ENCODE results near the gene WWTR1. TPM values are rescaled to one million over a fixed set of nuclear protein-coding genes. Genes with fewer than 3 reads are reported as not detected.

The WWTR1 gene
- total and polyA plus RNA-seq, 4 donors = 93.5 to 225 (median 131) TPM

DNA sequence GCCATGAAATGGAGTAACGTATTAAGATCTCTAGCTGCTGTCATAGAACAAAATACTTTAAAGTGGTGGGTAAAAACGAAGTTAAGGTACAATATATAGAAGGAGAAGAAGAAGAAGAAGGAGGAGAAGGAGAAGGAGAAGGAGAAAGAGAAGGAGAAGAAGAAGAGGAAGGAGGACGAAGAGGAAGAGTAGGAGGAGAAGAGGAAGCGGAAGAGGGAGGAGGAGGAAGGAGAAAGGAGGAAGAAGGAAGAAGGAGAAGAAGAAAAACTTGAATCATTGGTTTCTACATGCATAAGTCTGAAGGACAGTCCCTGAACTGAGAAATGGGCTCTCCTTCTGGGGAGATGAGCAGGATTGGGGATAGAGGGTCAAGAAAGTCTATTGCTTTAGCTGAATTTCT lies 22.4 kb downstream of the WWTR1 start:
- ATAC-seq (ENCODE audit: low FRiP score) (no peak), DNase-seq (no peak)
- Histone ChIP-seq H3K9me3 (ENCODE audit: control insufficient read depth, low read length) (no peaks in the 10 kb centered on the region), H3K4me3 (ENCODE audit: low read length in 2 of 2) (no peak overlapping the region), H3K4me1 (ENCODE audit: control insufficient read depth in 1 of 2, insufficient read depth in 2 of 2, low read length in 2 of 2) (peaks cover 8 to 12% of the 10 kb centered on the region in 2 donors), H3K36me3 (ENCODE audit: control insufficient read depth in 1 of 2, insufficient read depth in 2 of 2, low read length in 1 of 2) (no peaks in the 10 kb centered on the region), H3K27ac (ENCODE audit: low read depth in 1 of 2, low read length in 2 of 2) (peak overlapping the region in 1 of 2 donors; percentile 25), H3K27me3 (ENCODE audit: control insufficient read depth in 1 of 2, insufficient read depth in 2 of 2, low read length in 1 of 2) (no peaks in the 10 kb centered on the region)
- WGBS, 2 donors = 81 to 83% methylated on average over 4 of the region's 4 CpGs
- intact Hi-C loops (cut with DNase I) = no loop called here

GRCh38 chr3:149634573-149634972 lies 23.3 kb downstream of the WWTR1 start:
- DNase-seq = no peak
- 10 to 21% methylated on average over 4 of the region's 4 CpGs for WGBS, 2 donors
- Histone ChIP-seq H3K4me1 (ENCODE audit: control insufficient read depth in 1 of 2, insufficient read depth in 2 of 2, low read length in 2 of 2) (peaks cover 8 to 12% of the 10 kb centered on the region in 2 donors), H3K36me3 (ENCODE audit: control insufficient read depth in 1 of 2, insufficient read depth in 2 of 2, low read length in 1 of 2) (no peaks in the 10 kb centered on the region), H3K27me3 (ENCODE audit: control insufficient read depth in 1 of 2, insufficient read depth in 2 of 2, low read length in 1 of 2) (no peaks in the 10 kb centered on the region), H3K27ac (ENCODE audit: low read depth in 1 of 2, low read length in 2 of 2) (peak overlapping the region; percentile 89 to 98), H3K9me3 (ENCODE audit: control insufficient read depth, low read length) (no peaks in the 10 kb centered on the region), H3K4me3 (ENCODE audit: low read length in 2 of 2) (no peak overlapping the region)
- peak; percentile 28 for ATAC-seq (ENCODE audit: low FRiP score)
- intact Hi-C loops (cut with DNase I) = no loop called here

GRCh38 chr3:149634072-149634471 lies 23.8 kb downstream of the WWTR1 start:
- no peaks in the 10 kb centered on the region for H3K9me3 ChIP-seq (ENCODE audit: control insufficient read depth, low read length)
- H3K4me3 ChIP-seq (ENCODE audit: low read length in 2 of 2) = no peak overlapping the region
- no peaks in the 10 kb centered on the region for H3K27me3 ChIP-seq (ENCODE audit: control insufficient read depth in 1 of 2, insufficient read depth in 2 of 2, low read length in 1 of 2)
- intact Hi-C loops (cut with DNase I) = no loop called here
- H3K4me1 ChIP-seq (ENCODE audit: control insufficient read depth in 1 of 2, insufficient read depth in 2 of 2, low read length in 2 of 2) = peaks cover 8 to 12% of the 10 kb centered on the region in 2 donors
- WGBS, 2 donors = 7 to 8% methylated on average over 4 of the region's 4 CpGs
- H3K27ac ChIP-seq (ENCODE audit: low read depth in 1 of 2, low read length in 2 of 2) = peak overlapping the region; percentile 89 to 96
- no peak for DNase-seq
- no peaks in the 10 kb centered on the region for H3K36me3 ChIP-seq (ENCODE audit: control insufficient read depth in 1 of 2, insufficient read depth in 2 of 2, low read length in 1 of 2)
- peak; percentile 37 for ATAC-seq (ENCODE audit: low FRiP score)

DNA sequence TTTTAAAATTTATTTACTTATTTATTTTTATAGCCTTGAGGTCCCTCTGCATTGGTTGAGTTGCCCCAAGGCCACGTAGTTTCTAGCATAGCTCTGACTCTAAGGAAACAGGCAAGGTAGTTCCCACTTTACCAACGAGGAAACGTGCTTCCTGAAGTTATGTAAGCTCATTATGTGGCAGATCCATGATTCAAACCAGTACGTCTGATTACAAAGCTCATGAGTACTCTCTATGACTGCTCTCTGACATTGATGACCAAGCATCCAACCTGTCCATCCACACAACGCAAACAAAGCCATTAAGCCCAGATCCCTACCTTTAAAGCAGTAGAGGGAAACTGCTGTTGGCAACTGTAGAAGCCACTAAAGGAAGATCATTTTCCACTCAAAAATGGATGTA lies 25.6 kb downstream of the WWTR1 start:
- H3K36me3 ChIP-seq (ENCODE audit: control insufficient read depth in 1 of 2, insufficient read depth in 2 of 2, low read length in 1 of 2) = no peaks in the 10 kb centered on the region
- no peak overlapping the region for H3K4me3 ChIP-seq (ENCODE audit: low read length in 2 of 2)
- 85 to 87% methylated on average over 5 of the region's 5 CpGs for WGBS, 2 donors
- no peak for ATAC-seq (ENCODE audit: low FRiP score)
- H3K9me3 ChIP-seq (ENCODE audit: control insufficient read depth, low read length) = no peaks in the 10 kb centered on the region
- no peak for DNase-seq
- H3K27me3 ChIP-seq (ENCODE audit: control insufficient read depth in 1 of 2, insufficient read depth in 2 of 2, low read length in 1 of 2) = no peaks in the 10 kb centered on the region
- H3K4me1 ChIP-seq (ENCODE audit: control insufficient read depth in 1 of 2, insufficient read depth in 2 of 2, low read length in 2 of 2) = peaks cover 8% of the 10 kb centered on the region in 2 donors
- H3K27ac ChIP-seq (ENCODE audit: low read depth in 1 of 2, low read length in 2 of 2) = no peak overlapping the region
- intact Hi-C loops (cut with DNase I) = no loop called here

DNA sequence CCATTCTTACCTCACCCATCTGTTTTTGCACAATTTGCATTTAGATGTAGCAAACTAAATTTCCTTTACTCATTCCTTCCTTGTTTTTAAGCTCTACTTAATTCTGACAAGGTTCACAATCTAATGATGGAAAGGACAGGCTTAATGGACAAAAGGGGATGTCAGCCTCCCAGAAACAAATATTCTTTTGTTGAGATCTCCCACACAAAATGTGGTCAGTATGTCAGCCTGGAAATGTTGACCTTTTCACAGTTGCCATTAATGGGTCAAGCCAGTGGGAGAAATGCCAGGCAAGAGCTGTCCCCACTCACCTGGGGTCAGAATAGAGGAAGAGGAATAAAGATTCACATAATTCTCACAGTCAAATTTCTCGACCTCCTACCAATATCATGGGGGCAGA lies 27.0 kb downstream of the WWTR1 start:
- 80 to 89% methylated on average over 1 of the region's 1 CpG for WGBS, 2 donors
- Histone ChIP-seq H3K4me1 (ENCODE audit: control insufficient read depth in 1 of 2, insufficient read depth in 2 of 2, low read length in 2 of 2) (peaks cover 9 to 14% of the 10 kb centered on the region in 2 donors), H3K4me3 (ENCODE audit: low read length in 2 of 2) (no peak overlapping the region), H3K27me3 (ENCODE audit: control insufficient read depth in 1 of 2, insufficient read depth in 2 of 2, low read length in 1 of 2) (no peaks in the 10 kb centered on the region), H3K9me3 (ENCODE audit: control insufficient read depth, low read length) (no peaks in the 10 kb centered on the region), H3K27ac (ENCODE audit: low read depth in 1 of 2, low read length in 2 of 2) (no peak overlapping the region), H3K36me3 (ENCODE audit: control insufficient read depth in 1 of 2, insufficient read depth in 2 of 2, low read length in 1 of 2) (no peaks in the 10 kb centered on the region)
- no peak for ATAC-seq (ENCODE audit: low FRiP score)
- DNase-seq = no peak
- intact Hi-C loops (cut with DNase I) = no loop called here

DNA sequence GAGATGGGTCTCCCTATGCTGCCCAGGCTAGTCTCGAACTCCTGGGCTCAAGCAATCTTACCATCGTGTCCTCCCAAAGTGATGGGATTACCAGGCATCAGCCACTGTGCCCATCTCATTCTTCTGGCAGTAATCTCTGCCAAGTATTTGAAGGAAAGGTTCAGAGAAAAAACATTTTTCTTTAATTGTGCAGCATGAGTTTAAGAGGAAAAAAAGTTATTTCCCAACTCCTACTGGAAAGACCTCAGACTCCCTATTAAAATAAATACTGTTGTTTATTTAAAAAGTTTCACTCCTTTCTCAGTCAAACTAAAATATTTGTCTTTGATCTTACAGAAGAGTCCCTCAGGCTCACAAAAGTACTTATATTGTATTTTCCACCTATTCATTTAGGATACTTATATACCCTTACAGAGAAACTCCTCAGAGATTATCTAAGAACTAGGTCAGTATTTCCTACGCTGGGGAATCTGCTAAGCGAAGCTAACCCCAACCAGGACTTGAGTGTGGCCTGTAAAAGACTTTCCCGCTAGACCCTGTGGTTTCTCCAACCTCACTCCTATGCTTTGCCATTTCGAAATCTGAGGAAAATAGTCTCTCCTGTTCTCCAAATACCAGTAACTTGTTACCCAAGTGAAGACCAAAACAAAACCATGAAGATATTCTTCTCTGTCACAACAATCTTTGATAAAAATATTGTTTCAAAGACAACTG lies 28.7 kb downstream of the WWTR1 start:
- Histone ChIP-seq H3K27me3 (ENCODE audit: control insufficient read depth in 1 of 2, insufficient read depth in 2 of 2, low read length in 1 of 2) (no peaks in the 10 kb centered on the region), H3K4me1 (ENCODE audit: control insufficient read depth in 1 of 2, insufficient read depth in 2 of 2, low read length in 2 of 2) (peaks cover 6 to 12% of the 10 kb centered on the region in 2 donors), H3K4me3 (ENCODE audit: low read length in 2 of 2) (no peak overlapping the region), H3K27ac (ENCODE audit: low read depth in 1 of 2, low read length in 2 of 2) (peak overlapping the region in 1 of 2 donors; percentile 61), H3K36me3 (ENCODE audit: control insufficient read depth in 1 of 2, insufficient read depth in 2 of 2, low read length in 1 of 2) (no peaks in the 10 kb centered on the region), H3K9me3 (ENCODE audit: control insufficient read depth, low read length) (no peaks in the 10 kb centered on the region)
- DNase-seq (no peak), ATAC-seq (ENCODE audit: low FRiP score) (no peak)
- WGBS, 2 donors = 44 to 47% methylated on average over 6 of the region's 6 CpGs
- intact Hi-C loops (cut with DNase I) = no loop called here

DNA sequence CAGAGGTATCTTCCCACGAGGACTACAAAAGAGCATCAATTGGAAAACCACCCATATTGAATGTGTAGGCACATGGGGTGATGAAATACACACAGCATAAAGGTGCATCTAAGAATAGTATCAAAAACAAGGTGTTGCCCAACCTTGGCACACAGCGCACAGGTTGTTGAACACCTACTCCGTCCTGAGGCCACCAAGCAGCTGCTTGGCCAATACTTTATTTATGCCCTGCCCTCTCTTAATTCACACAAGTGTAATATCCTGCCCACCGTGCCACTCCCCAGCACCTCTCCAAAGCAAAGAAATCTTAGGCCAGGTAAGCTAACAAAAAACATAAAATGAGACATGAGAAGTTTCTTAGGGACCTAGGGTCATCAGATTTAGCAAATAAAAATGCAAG lies 31.2 kb downstream of the WWTR1 start:
- intact Hi-C loops (cut with DNase I) = no loop called here
- Histone ChIP-seq H3K4me3 (ENCODE audit: low read length in 2 of 2) (no peak overlapping the region), H3K36me3 (ENCODE audit: control insufficient read depth in 1 of 2, insufficient read depth in 2 of 2, low read length in 1 of 2) (no peaks in the 10 kb centered on the region), H3K27me3 (ENCODE audit: control insufficient read depth in 1 of 2, insufficient read depth in 2 of 2, low read length in 1 of 2) (no peaks in the 10 kb centered on the region), H3K27ac (ENCODE audit: low read depth in 1 of 2, low read length in 2 of 2) (no peak overlapping the region), H3K9me3 (ENCODE audit: control insufficient read depth, low read length) (no peaks in the 10 kb centered on the region), H3K4me1 (ENCODE audit: control insufficient read depth in 1 of 2, insufficient read depth in 2 of 2, low read length in 2 of 2) (peaks cover 7 to 8% of the 10 kb centered on the region in 2 donors)
- 89 to 90% methylated on average over 4 of the region's 4 CpGs for WGBS, 2 donors
- ATAC-seq (ENCODE audit: low FRiP score) (no peak), DNase-seq (no peak)

GRCh38 chr3:149625795-149626194 lies 32.0 kb downstream of the WWTR1 start:
- ATAC-seq (ENCODE audit: low FRiP score) (no peak), DNase-seq (no peak)
- WGBS, 2 donors = 49 to 52% methylated on average over 4 of the region's 4 CpGs
- Histone ChIP-seq H3K27ac (ENCODE audit: low read depth in 1 of 2, low read length in 2 of 2) (no peak overlapping the region), H3K4me3 (ENCODE audit: low read length in 2 of 2) (no peak overlapping the region), H3K27me3 (ENCODE audit: control insufficient read depth in 1 of 2, insufficient read depth in 2 of 2, low read length in 1 of 2) (no peaks in the 10 kb centered on the region), H3K9me3 (ENCODE audit: control insufficient read depth, low read length) (no peaks in the 10 kb centered on the region), H3K36me3 (ENCODE audit: control insufficient read depth in 1 of 2, insufficient read depth in 2 of 2, low read length in 1 of 2) (no peaks in the 10 kb centered on the region), H3K4me1 (ENCODE audit: control insufficient read depth in 1 of 2, insufficient read depth in 2 of 2, low read length in 2 of 2) (peaks cover 7 to 10% of the 10 kb centered on the region in 2 donors)
- intact Hi-C loops (cut with DNase I) = no loop called here

DNA sequence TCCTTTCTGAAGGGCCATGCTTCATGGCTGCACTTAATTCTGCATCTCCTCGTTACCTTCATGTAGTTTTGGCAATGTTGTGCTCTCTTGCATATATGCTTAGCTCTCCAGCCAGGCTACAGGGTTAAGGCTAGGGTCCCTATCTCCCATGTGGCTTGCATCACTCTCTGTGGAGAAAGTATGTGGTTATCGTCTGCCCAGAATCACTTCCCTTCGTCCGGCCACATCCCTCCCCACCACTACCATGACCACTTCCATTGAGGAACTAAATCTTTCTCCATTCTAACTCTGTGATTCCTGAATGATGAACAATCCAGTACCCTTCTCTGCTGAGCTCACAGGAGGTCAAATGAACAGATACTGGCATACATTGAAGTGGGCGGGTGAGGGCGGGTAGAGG lies 34.0 kb downstream of the WWTR1 start:
- WGBS, 2 donors = 66 to 69% methylated on average over 6 of the region's 6 CpGs
- intact Hi-C loops (cut with DNase I) = loop anchor here in 1 of 2 donors (5.0 kb wide), 1 partner anchor 33 kb away; the partner anchor contains the start of gene WWTR1
- H3K4me1 ChIP-seq (ENCODE audit: control insufficient read depth in 1 of 2, insufficient read depth in 2 of 2, low read length in 2 of 2) = peaks cover 14 to 27% of the 10 kb centered on the region in 2 donors
- no peaks in the 10 kb centered on the region for H3K27me3 ChIP-seq (ENCODE audit: control insufficient read depth in 1 of 2, insufficient read depth in 2 of 2, low read length in 1 of 2)
- H3K9me3 ChIP-seq (ENCODE audit: control insufficient read depth, low read length) = no peaks in the 10 kb centered on the region
- H3K27ac ChIP-seq (ENCODE audit: low read depth in 1 of 2, low read length in 2 of 2) = no peak overlapping the region
- ATAC-seq (ENCODE audit: low FRiP score) = no peak
- H3K36me3 ChIP-seq (ENCODE audit: control insufficient read depth in 1 of 2, insufficient read depth in 2 of 2, low read length in 1 of 2) = no peaks in the 10 kb centered on the region
- H3K4me3 ChIP-seq (ENCODE audit: low read length in 2 of 2) = no peak overlapping the region
- no peak for DNase-seq

All from aorta (tissue), 5 donors.